ENCODE data around the gene C2orf74.

Gene C2orf74

DNA sequence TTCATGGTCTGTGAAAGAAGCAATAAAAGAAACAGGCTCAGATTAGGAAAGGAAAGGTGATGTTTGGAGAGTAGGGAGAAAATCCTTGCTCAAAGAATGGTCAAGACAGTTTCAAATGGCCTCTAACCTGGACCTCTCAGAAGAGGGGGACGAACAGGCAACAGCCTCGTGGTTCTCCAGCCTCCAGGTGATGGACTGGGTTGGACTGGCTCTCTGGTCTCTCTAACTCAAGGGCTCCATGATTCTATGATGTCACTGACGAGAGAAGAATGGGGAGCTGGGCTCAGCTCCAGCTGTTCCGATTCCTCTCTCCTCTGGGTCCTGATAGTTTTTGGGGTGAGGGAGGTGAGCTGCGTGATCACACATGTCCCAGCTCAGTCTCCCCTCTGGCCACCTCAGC lies at the start of gene C2orf74:
Gene C2orf74 (plus strand): TSS at position 301 of the 400 bp plus-strand sequence. CDS start 327 bp downstream, outside the sequence.
- H3K27me3 ChIP-seq (ENCODE audit: low read depth, low read length), result no peaks in the 10 kb centered on the region
- H3K4me2 ChIP-seq (ENCODE audit: low read length), result no peak within 1 kb of the TSS
- no peaks in the 10 kb centered on the region for H3K79me2 ChIP-seq (ENCODE audit: low read length)
- no peak for TF ChIP-seq EZH2phosphoT487 (IDR thresholded peaks at IDR 0.05; ENCODE audit: low read depth)
- TF ChIP-seq, protein P1, sequence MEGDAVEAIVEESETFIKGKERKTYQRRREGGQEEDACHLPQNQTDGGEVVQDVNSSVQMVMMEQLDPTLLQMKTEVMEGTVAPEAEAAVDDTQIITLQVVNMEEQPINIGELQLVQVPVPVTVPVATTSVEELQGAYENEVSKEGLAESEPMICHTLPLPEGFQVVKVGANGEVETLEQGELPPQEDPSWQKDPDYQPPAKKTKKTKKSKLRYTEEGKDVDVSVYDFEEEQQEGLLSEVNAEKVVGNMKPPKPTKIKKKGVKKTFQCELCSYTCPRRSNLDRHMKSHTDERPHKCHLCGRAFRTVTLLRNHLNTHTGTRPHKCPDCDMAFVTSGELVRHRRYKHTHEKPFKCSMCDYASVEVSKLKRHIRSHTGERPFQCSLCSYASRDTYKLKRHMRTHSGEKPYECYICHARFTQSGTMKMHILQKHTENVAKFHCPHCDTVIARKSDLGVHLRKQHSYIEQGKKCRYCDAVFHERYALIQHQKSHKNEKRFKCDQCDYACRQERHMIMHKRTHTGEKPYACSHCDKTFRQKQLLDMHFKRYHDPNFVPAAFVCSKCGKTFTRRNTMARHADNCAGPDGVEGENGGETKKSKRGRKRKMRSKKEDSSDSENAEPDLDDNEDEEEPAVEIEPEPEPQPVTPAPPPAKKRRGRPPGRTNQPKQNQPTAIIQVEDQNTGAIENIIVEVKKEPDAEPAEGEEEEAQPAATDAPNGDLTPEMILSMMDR (IDR thresholded peaks at IDR 0.05; ENCODE audit: low read depth, low read length), result no peak
- no peak within 1 kb of the TSS for H3K27ac ChIP-seq (ENCODE audit: low read length)
- H4K20me1 ChIP-seq (ENCODE audit: insufficient read depth, low read length), result no peaks in the 10 kb centered on the region
- no peaks in the 10 kb centered on the region for H3K9me3 ChIP-seq (ENCODE audit: insufficient read depth, low read length)
- H3K4me3 ChIP-seq (ENCODE audit: low read length), result no peak within 1 kb of the TSS
- H3K4me1 ChIP-seq (ENCODE audit: low read length), result peaks cover 8% of the 10 kb centered on the region
- no peak within 1 kb of the TSS for H3K9ac ChIP-seq (ENCODE audit: low read length)
- H3K36me3 ChIP-seq (replicated peaks; ENCODE audit: low read depth, low read length), result peaks cover 26% of the 10 kb centered on the region
- H2AFZ ChIP-seq (ENCODE audit: low read depth, low read length), result no peak within 1 kb of the TSS

DNA sequence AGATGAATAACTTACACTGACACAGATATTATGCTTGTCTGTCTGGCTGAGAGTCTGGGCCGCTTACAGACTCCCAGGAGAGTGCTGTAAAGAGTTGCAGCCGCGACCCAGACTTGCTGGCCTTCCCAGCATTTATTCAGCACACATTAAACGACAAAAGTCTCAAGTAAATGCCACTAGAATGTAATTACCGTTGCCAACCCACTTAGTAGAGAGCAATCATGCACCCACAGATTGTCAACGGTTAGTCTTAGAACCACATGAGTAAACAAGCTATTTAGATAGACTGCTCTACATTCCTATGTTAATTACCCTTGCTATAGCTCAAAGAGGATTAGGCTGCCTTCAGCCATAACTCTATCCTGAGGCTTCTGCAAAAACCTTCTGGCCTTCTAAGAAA lies 47.8 kb upstream of the C2orf74 start:
- no peak overlapping the region for H2AFZ ChIP-seq (ENCODE audit: low read depth, low read length)
- H3K4me1 ChIP-seq (ENCODE audit: low read length), result peaks cover 5% of the 10 kb centered on the region
- TF ChIP-seq, protein P1 (IDR thresholded peaks at IDR 0.05; ENCODE audit: low read depth, low read length), result no peak
- no peak for TF ChIP-seq EZH2phosphoT487 (IDR thresholded peaks at IDR 0.05; ENCODE audit: low read depth)
- no peaks in the 10 kb centered on the region for H4K20me1 ChIP-seq (ENCODE audit: insufficient read depth, low read length)
- 0 out of 2 replicates have a peak, but pooled peaks cover 4% of the 10 kb centered on the region for H3K9me3 ChIP-seq (ENCODE audit: insufficient read depth, low read length)
- H3K27me3 ChIP-seq (ENCODE audit: low read depth, low read length), result no peaks in the 10 kb centered on the region
- H3K4me3 ChIP-seq (ENCODE audit: low read length), result no peak overlapping the region
- no peak overlapping the region for H3K27ac ChIP-seq (ENCODE audit: low read length)
- no peak overlapping the region for H3K9ac ChIP-seq (ENCODE audit: low read length)
- H3K4me2 ChIP-seq (ENCODE audit: low read length), result no peak overlapping the region
- H3K36me3 ChIP-seq (replicated peaks; ENCODE audit: low read depth, low read length), result peaks cover 5% of the 10 kb centered on the region
- H3K79me2 ChIP-seq (ENCODE audit: low read length), result no peaks in the 10 kb centered on the region

DNA sequence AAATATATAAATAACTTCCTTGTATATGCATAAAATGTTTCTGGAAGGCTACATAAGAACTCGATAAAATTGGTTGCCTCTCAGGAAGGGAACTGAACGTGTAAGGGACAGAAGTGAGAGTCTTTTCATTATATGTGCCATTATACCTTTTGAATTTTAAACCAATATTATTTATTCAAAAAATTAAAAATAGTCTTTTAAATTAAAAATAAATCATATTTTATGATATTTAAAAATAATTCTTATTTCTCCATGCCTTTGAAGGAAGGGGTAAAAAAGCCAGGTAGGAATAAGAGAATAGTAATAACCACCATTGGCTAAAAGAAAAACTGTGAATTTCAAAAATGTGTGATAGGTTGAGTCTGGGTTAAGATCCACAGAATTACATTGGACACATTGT lies 45.7 kb upstream of the C2orf74 start:
- Histone ChIP-seq H3K4me3 (ENCODE audit: low read length) (no peak overlapping the region), H3K27ac (ENCODE audit: low read length) (no peak overlapping the region), H3K79me2 (ENCODE audit: low read length) (no peaks in the 10 kb centered on the region), H3K9me3 (ENCODE audit: insufficient read depth, low read length) (0 out of 2 replicates have a peak, but pooled peaks cover 4% of the 10 kb centered on the region), H3K4me2 (ENCODE audit: low read length) (no peak overlapping the region), H3K27me3 (ENCODE audit: low read depth, low read length) (no peaks in the 10 kb centered on the region), H3K9ac (ENCODE audit: low read length) (no peak overlapping the region), H4K20me1 (ENCODE audit: insufficient read depth, low read length) (no peaks in the 10 kb centered on the region), H2AFZ (ENCODE audit: low read depth, low read length) (no peak overlapping the region), H3K4me1 (ENCODE audit: low read length) (peaks cover 5% of the 10 kb centered on the region), H3K36me3 (replicated peaks; ENCODE audit: low read depth, low read length) (peaks cover 5% of the 10 kb centered on the region)
- no peak for TF ChIP-seq EZH2phosphoT487 (IDR thresholded peaks at IDR 0.05; ENCODE audit: low read depth)
- TF ChIP-seq, protein P1 (IDR thresholded peaks at IDR 0.05; ENCODE audit: low read depth, low read length), result no peak

DNA sequence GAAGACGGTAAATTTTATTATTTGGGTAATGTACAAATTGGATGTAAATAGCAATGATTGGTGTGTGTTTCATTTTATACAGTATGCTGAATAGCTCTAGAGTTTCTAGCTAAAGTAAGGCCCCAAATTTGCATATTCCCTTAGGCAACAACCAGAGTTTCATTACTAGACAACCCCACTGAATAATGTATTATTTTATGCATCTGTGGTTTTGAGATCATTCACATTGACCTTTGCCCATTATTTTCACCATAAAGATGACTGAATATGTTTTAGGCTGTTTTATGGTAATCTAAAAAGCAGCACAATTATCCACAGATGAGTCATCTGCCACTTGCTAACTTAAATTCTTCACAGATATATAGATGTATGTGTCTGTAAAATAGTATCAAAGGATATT lies 44.5 kb upstream of the C2orf74 start:
- no peak overlapping the region for H3K4me2 ChIP-seq (ENCODE audit: low read length)
- H4K20me1 ChIP-seq (ENCODE audit: insufficient read depth, low read length), result no peaks in the 10 kb centered on the region
- H2AFZ ChIP-seq (ENCODE audit: low read depth, low read length), result no peak overlapping the region
- no peak overlapping the region for H3K27ac ChIP-seq (ENCODE audit: low read length)
- H3K79me2 ChIP-seq (ENCODE audit: low read length), result no peaks in the 10 kb centered on the region
- no peak overlapping the region for H3K4me3 ChIP-seq (ENCODE audit: low read length)
- H3K36me3 ChIP-seq (replicated peaks; ENCODE audit: low read depth, low read length), result peaks cover 5% of the 10 kb centered on the region
- H3K27me3 ChIP-seq (ENCODE audit: low read depth, low read length), result no peaks in the 10 kb centered on the region
- peaks cover 5% of the 10 kb centered on the region for H3K4me1 ChIP-seq (ENCODE audit: low read length)
- TF ChIP-seq, protein P1 (IDR thresholded peaks at IDR 0.05; ENCODE audit: low read depth, low read length), result no peak
- no peak for TF ChIP-seq EZH2phosphoT487 (IDR thresholded peaks at IDR 0.05; ENCODE audit: low read depth)
- H3K9ac ChIP-seq (ENCODE audit: low read length), result no peak overlapping the region
- 0 out of 2 replicates have a peak, but pooled peaks cover 4% of the 10 kb centered on the region for H3K9me3 ChIP-seq (ENCODE audit: insufficient read depth, low read length)

All from OCI-LY3 (cell line).